MM.1S (cell line): ENCODE measurements around the gene RGL2.

ENCODE experiments used
- CTCF ChIP-seq: fragments of 300-600 bp; sonication (generic); IDR thresholded peaks from 2 replicates; pipeline ENCODE4 v1.5.1; 2016; ENCODE audit warnings: antibody characterized with exemption, low read length, mixed read lengths
- EZH2 ChIP-seq: fragments of 300-600 bp; sonication (generic); optimal IDR thresholded peaks from 2 replicates; pipeline ENCODE3; 2017; ENCODE audit warnings: low read depth, mild to moderate bottlenecking, antibody characterized with exemption, low read length, mixed read lengths
- EZH2phosphoT487 ChIP-seq: fragments of 300-600 bp; sonication (generic); IDR thresholded peaks from 2 replicates; pipeline ENCODE4 v1.6.1; 2018; ENCODE audit warnings: antibody characterized with exemption, low read length

GRCh38 chr6:33335916-33336315 lies 37.2 kb upstream of the RGL2 start:
- TF ChIP-seq CTCF (no peak), EZH2 (no peak), EZH2phosphoT487 (no peak)
